Uterus (tissue), 4 donors: ENCODE data around the gene LYPD6. TPM values are rescaled to one million over a fixed set of nuclear protein-coding genes. Genes with fewer than 3 reads are reported as not detected.
"Not testable (repeated sequence)": the region's sequence is repeated elsewhere in the genome, so short reads cannot be mapped to it uniquely, and the experiment has no call there.

Source experiments
- DNase-seq, 2 donors: peaks; one replicate each; pipeline ENCODE4 v3.0.0-alpha.2; 2019 to 2020
- H3K27ac ChIP-seq, 2 donors: fragments of 200-600 bp; sonication (generic); 1 replicate in 1 of 2; 2 replicates in 1 of 2; pipeline ENCODE4 v1.5.1; 2016 to 2018
- H3K27me3 ChIP-seq, 2 donors: fragments of 200-600 bp; sonication (generic); one replicate each; pipeline ENCODE4 v1.5.1; 2018 to 2019; ENCODE audit warnings: control low read depth in 1 of 2
- H3K36me3 ChIP-seq, 2 donors: fragments of 200-600 bp; sonication (generic); one replicate each; pipeline ENCODE4 v1.5.1; 2019; ENCODE audit warnings: control low read depth in 1 of 2
- H3K4me1 ChIP-seq, 2 donors: fragments of 200-600 bp; sonication (generic); one replicate each; pipeline ENCODE4 v1.5.1; 2018 to 2019; ENCODE audit warnings: control low read depth in 1 of 2
- H3K4me3 ChIP-seq, 2 donors: fragments of 200-600 bp; sonication (generic); 1 replicate in 1 of 2; 2 replicates in 1 of 2; pipeline ENCODE4 v1.5.1; 2018 to 2019; ENCODE audit warnings: mild to moderate bottlenecking in 1 of 2
- H3K9me3 ChIP-seq, 2 donors: fragments of 200-600 bp; sonication (generic); one replicate each; pipeline ENCODE4 v1.5.1; 2019; ENCODE audit warnings: control low read depth in 1 of 2
- POLR2A ChIP-seq, 2 donors: fragments of 450-650 bp; IDR thresholded peaks; one replicate each; pipeline ENCODE4 v1.6.1; 2016; ENCODE audit warnings: antibody characterized with exemption in 2 of 2, mild to moderate bottlenecking in 1 of 2, moderate library complexity in 1 of 2
- intact Hi-C: fragments of 100-400 bp; cut with DNase I; formaldehyde crosslinking; loops from one replicate; pipeline ENCODE4 v1.15.1; 2023; ENCODE audit warnings: low total_unique reads
- total RNA-seq, 4 donors: library from RNA; depleted of rRNA in 3 of 4; stranded (reverse); fragments of >200 nt in 3 of 4; gene quantifications; one replicate each; pipeline versions ENCODE4 v1.1.0 to v1.2.4, GENCODE V29; 2014 to 2023
- TF ChIP-seq, protein P1 (sequence below), 4 experiments: fragments of 200-600 bp in 2 of 4; fragments of 450-650 bp in 2 of 4; sonication (generic) in 2 of 4; IDR thresholded peaks; one replicate each; pipeline ENCODE4 v1.5.1; 2016 to 2019; ENCODE audit warnings: antibody characterized with exemption in 4 of 4, mild to moderate bottlenecking in 2 of 4, moderate library complexity in 1 of 4
- donor health status: DM: yes; HTN: yes; CAD: no.

LYPD6 gene
- total RNA-seq, 4 donors from 2014 or later = 0.29 to 23.7 (median 1.7) TPM

DNA sequence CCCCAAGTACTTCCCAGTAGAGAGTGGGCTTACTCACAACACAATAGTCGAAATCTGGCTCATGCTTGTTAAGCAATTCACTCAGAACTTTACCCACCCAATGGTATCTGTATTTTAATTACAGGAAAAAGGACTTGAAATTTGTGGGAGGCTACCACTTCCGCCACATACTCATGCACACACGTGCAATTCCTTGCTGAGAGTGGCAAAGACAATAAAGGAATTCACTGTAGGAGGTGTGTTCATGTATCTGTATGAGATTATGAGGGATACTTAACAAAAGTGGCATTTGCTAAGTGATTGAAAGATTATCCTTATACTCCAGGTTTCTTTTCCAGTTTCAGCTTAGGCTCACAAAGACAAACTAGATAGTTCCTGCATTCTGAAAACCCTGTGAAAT lies 14.9 kb upstream of the LYPD6 start:
- Histone ChIP-seq H3K9me3 (no peaks in the 10 kb centered on the region), H3K4me3 (no peak overlapping the region), H3K27me3 (no peaks in the 10 kb centered on the region), H3K4me1 (no peaks in the 10 kb centered on the region), H3K27ac (no peak overlapping the region), H3K36me3 (no peaks in the 10 kb centered on the region)
- intact Hi-C loops = no loop called here
- TF ChIP-seq, protein P1, sequence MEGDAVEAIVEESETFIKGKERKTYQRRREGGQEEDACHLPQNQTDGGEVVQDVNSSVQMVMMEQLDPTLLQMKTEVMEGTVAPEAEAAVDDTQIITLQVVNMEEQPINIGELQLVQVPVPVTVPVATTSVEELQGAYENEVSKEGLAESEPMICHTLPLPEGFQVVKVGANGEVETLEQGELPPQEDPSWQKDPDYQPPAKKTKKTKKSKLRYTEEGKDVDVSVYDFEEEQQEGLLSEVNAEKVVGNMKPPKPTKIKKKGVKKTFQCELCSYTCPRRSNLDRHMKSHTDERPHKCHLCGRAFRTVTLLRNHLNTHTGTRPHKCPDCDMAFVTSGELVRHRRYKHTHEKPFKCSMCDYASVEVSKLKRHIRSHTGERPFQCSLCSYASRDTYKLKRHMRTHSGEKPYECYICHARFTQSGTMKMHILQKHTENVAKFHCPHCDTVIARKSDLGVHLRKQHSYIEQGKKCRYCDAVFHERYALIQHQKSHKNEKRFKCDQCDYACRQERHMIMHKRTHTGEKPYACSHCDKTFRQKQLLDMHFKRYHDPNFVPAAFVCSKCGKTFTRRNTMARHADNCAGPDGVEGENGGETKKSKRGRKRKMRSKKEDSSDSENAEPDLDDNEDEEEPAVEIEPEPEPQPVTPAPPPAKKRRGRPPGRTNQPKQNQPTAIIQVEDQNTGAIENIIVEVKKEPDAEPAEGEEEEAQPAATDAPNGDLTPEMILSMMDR (IDR thresholded peaks at IDR 0.05) = no peak
- TF ChIP-seq POLR2A (IDR thresholded peaks at IDR 0.05) = no peak
- no peak for DNase-seq

DNA sequence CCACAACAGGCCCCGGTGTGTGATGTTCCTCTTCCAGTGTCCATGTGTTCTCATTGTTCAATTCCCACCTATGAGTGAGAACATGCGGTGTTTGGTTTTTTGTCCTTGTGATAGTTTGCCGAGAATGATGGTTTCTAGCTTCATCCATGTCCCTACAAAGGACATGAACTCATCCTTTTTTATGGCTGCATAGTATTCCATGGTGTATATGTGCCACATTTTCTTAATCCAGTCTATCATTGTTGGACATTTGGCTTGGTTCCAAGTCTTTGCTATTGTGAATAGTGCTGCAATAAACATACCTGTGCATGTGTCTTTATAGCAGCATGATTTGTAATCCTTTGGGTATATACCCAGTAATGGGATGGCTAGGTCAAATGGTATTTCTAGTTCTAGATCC lies 11.8 kb upstream of the LYPD6 start:
- H3K27ac ChIP-seq, intact Hi-C loops, DNase-seq, H3K4me3 ChIP-seq, H3K9me3 ChIP-seq, H3K4me1 ChIP-seq, H3K27me3 ChIP-seq, H3K36me3 ChIP-seq: not testable (repeated sequence)

DNA sequence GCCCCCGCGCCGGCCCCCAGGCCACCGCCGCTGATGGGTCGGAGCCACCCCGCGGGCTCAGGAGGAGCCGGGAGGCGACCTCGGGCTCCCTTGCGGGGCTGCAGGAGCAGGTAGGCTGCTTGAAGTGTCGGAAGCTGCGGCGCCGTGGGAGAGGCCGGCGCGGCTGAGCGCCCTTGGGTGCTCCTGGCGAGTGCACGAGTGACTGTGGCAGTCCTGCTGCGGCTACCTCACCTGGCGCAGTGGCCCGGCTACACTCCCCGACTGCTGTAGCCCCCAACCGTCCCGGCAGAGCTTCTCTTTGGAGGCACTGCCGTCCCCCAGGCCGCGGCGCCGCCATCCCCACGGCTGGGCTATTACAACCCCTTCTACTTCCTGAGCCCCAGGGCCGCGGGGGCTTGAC lies 10.0 kb upstream of the LYPD6 start:
- DNase-seq = no peak
- no peak overlapping the region for H3K4me3 ChIP-seq
- no peak overlapping the region for H3K27ac ChIP-seq
- intact Hi-C loops = no loop called here
- no peaks in the 10 kb centered on the region for H3K9me3 ChIP-seq
- H3K4me1 ChIP-seq = no peaks in the 10 kb centered on the region
- no peaks in the 10 kb centered on the region for H3K27me3 ChIP-seq
- TF ChIP-seq, protein P1 (IDR thresholded peaks at IDR 0.05) = no peak
- no peak for TF ChIP-seq POLR2A (IDR thresholded peaks at IDR 0.05)
- no peaks in the 10 kb centered on the region for H3K36me3 ChIP-seq

DNA sequence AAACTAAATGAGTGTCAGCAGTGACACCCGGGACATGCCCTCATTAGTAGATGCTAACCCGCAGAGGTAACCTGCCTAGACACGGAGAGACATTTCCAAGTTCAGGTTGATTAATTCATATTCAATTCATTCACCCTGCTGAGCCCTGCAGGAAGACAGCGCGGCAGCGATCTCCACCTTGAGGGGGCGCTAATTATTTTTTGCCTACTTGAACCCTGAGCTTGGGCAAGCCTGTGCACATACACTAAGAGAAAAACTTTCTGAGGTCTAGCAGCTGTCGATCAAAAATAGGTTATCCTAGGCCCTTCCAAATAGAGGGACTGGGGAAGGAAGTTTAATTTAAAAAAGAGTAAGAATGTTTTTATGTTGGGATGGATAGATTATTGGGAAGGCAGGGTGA lies 1.3 kb upstream of the LYPD6 start:
- Histone ChIP-seq H3K27ac (no peak overlapping the region), H3K9me3 (no peaks in the 10 kb centered on the region), H3K4me3 (no peak overlapping the region), H3K36me3 (no peaks in the 10 kb centered on the region), H3K27me3 (no peaks in the 10 kb centered on the region), H3K4me1 (no peaks in the 10 kb centered on the region)
- no peak for TF ChIP-seq POLR2A (IDR thresholded peaks at IDR 0.05)
- TF ChIP-seq, protein P1 (IDR thresholded peaks at IDR 0.05) = no peak
- no peak for DNase-seq
- intact Hi-C loops = no loop called here

DNA sequence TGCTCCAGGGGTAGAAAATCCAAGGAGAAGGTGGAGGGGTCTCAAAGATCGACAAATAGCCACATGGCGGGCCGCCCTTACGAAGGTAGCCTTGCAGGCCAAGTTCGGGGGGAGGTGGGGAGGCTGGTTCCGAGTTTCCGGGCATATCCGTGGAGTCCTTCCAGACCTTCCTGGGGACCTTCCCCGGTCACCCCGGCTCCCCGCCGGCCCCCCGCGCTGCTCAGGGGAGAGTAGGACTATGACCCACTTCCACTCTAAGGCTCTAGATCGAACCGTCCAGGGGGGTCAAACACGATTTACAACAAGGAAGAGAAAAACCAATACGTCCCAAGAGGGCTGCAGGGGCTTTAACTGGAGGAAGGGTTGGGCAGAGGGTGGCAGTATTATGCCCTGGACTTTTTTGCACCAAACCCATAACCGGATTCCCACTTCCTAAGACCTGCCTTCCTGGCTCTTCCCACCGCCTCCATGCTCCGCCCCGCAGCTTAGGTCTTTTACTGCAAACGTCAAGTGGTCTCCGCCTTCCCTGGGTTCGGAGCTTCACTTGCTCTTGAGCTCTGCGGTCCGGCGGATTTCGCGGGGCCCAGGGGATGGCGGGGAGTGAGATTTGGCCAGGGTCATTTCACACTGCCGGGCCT lies 779 bp upstream of the LYPD6 start:
- TF ChIP-seq, protein P1 (IDR thresholded peaks at IDR 0.05) = no peak
- TF ChIP-seq POLR2A (IDR thresholded peaks at IDR 0.05) = no peak

DNA sequence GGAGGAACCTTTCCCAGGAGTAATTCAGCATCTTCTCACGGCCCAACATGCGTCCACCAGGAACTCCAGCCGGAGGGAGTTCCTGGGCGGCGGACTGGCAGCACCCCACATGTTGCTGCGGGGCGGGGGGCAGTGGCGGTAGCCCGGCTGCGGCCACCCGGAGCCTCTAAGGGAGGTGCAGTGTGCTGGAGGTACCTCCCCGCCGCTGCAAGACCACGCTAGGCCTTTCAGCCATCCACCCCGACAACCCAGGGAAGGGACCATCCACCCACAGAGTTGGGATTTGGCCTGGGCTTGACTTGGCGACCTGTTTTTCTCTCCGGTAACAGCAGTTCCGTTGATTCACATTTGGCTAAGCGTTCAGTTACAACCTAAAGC lies 625 bp downstream of the LYPD6 start:
- intact Hi-C loops = no loop called here
- Histone ChIP-seq H3K36me3 (no peaks in the 10 kb centered on the region), H3K4me3 (peak overlapping the region; percentile 65 to 66), H3K27ac (peak overlapping the region in 1 of 2 donors; percentile 57), H3K9me3 (no peaks in the 10 kb centered on the region), H3K4me1 (no peaks in the 10 kb centered on the region), H3K27me3 (no peaks in the 10 kb centered on the region)
- no peak for DNase-seq
- no peak for TF ChIP-seq POLR2A (IDR thresholded peaks at IDR 0.05)
- TF ChIP-seq, protein P1 (IDR thresholded peaks at IDR 0.05) = no peak

More for the DNA sequence above, 779 bp upstream of the LYPD6 start:
- H3K27me3 ChIP-seq = no peaks in the 10 kb centered on the region
- peak overlapping the region; percentile 10 to 65 for H3K27ac ChIP-seq
- H3K4me1 ChIP-seq = no peaks in the 10 kb centered on the region
- DNase-seq = peak in 1 of 2 donors; percentile 20
- H3K36me3 ChIP-seq = no peaks in the 10 kb centered on the region
- peak overlapping the region; percentile 48 to 66 for H3K4me3 ChIP-seq
- no peaks in the 10 kb centered on the region for H3K9me3 ChIP-seq
- intact Hi-C loops = no loop called here
